Neuronal stem cell (in vitro differentiated cells): ENCODE results near the gene ADCY9. TPM values are rescaled to one million over a fixed set of nuclear protein-coding genes. Genes with fewer than 3 reads are reported as not detected.
A peak's percentile ranks its signal among the peaks of the same experiment; 100 is the strongest.

Source experiments
- DNase-seq: peaks from one replicate; pipeline ENCODE4 v3.0.0-alpha.2; 2013; ENCODE audit warnings: low spot score
- H2AFZ ChIP-seq: one replicate; pipeline ENCODE4 v1.6.1; 2013; ENCODE audit warnings: mild to moderate bottlenecking, low read length, inconsistent platforms
- H2AK5ac ChIP-seq: 2 replicates; pipeline ENCODE4 v1.6.1; 2013; ENCODE audit warnings: low read depth, mild to moderate bottlenecking, inconsistent platforms, low read length, moderate library complexity, mixed read lengths
- H2BK120ac ChIP-seq: 2 replicates; pipeline ENCODE4 v1.6.1; 2013; ENCODE audit warnings: low read depth, mild to moderate bottlenecking, inconsistent platforms, low read length, moderate library complexity, mixed read lengths
- H2BK12ac ChIP-seq: one replicate; pipeline ENCODE4 v1.6.1; 2013; ENCODE audit warnings: low read length, inconsistent platforms
- H2BK15ac ChIP-seq: 2 replicates; pipeline ENCODE4 v1.6.1; 2013; ENCODE audit warnings: mild to moderate bottlenecking, low read length, inconsistent platforms, mixed read lengths
- H2BK5ac ChIP-seq: one replicate; pipeline ENCODE4 v1.6.1; 2013; ENCODE audit warnings: inconsistent platforms, mild to moderate bottlenecking, low read length, moderate library complexity
- H3K14ac ChIP-seq: one replicate; pipeline ENCODE4 v1.6.1; 2013; ENCODE audit warnings: low read length, inconsistent platforms
- H3K18ac ChIP-seq: 2 replicates; pipeline ENCODE4 v1.6.1; 2013; ENCODE audit warnings: low read length, inconsistent platforms
- H3K23ac ChIP-seq: 2 replicates; pipeline ENCODE4 v1.6.1; 2013; ENCODE audit warnings: low read depth, mild to moderate bottlenecking, mixed read lengths, low read length, inconsistent platforms; ENCODE audit not compliant: poor library complexity
- H3K27ac ChIP-seq: replicated peaks from 3 replicates; pipeline ENCODE4 v1.5.1; 2013; ENCODE audit warnings: low read length, inconsistent platforms
- H3K27me3 ChIP-seq, 3 experiments: 2 replicates each; pipeline ENCODE4 v1.6.1; 2013; ENCODE audit warnings: low read length in 3 of 3, mild to moderate bottlenecking in 2 of 3, inconsistent platforms in 1 of 3, low read depth in 1 of 3, mixed read lengths in 1 of 3, moderate library complexity in 1 of 3; ENCODE audit not compliant: control insufficient read depth in 3 of 3, insufficient read depth in 3 of 3
- H3K36me3 ChIP-seq, 2 donors: replicated peaks in 1 of 2; 2 replicates each; pipeline ENCODE4 v1.6.1; 2013; ENCODE audit warnings: low read length in 2 of 2; ENCODE audit not compliant: control insufficient read depth in 2 of 2, insufficient read depth in 2 of 2
- H3K4ac ChIP-seq: 2 replicates; pipeline ENCODE4 v1.6.1; 2013; ENCODE audit warnings: inconsistent platforms, mild to moderate bottlenecking, low read length, moderate library complexity
- H3K4me1 ChIP-seq, 2 donors: 1 replicate in 1 of 2; 2 replicates in 1 of 2; pipeline ENCODE4 v1.6.1; 2013; ENCODE audit warnings: low read length in 2 of 2, low read depth in 1 of 2; ENCODE audit not compliant: control insufficient read depth in 2 of 2, insufficient read depth in 1 of 2
- H3K4me2 ChIP-seq: one replicate; pipeline ENCODE4 v1.6.1; 2013; ENCODE audit warnings: mild to moderate bottlenecking, low read length, inconsistent platforms; ENCODE audit not compliant: insufficient read depth, poor library complexity, severe bottlenecking
- H3K4me3 ChIP-seq, 2 donors: 2 replicates each; pipeline ENCODE4 v1.5.1; 2013; ENCODE audit warnings: low read length in 2 of 2, mild to moderate bottlenecking in 2 of 2, inconsistent platforms in 1 of 2, moderate library complexity in 1 of 2
- H3K79me1 ChIP-seq: one replicate; pipeline ENCODE4 v1.6.1; 2013; ENCODE audit warnings: low read depth, mild to moderate bottlenecking, inconsistent platforms, low read length, moderate library complexity
- H3K9ac ChIP-seq: one replicate; pipeline ENCODE4 v1.6.1; 2013; ENCODE audit warnings: mild to moderate bottlenecking, low read depth, low read length, inconsistent platforms; ENCODE audit not compliant: poor library complexity
- H3K9me3 ChIP-seq, 2 donors: replicated peaks in 1 of 2; 2 replicates each; pipeline versions ENCODE3 to v1.6.1; 2013; ENCODE audit warnings: low read length in 2 of 2, mild to moderate bottlenecking in 2 of 2, inconsistent platforms in 1 of 2, low read depth in 1 of 2, mixed read lengths in 1 of 2, moderate library complexity in 1 of 2; ENCODE audit not compliant: control insufficient read depth in 2 of 2, insufficient read depth in 1 of 2
- H4K8ac ChIP-seq: one replicate; pipeline ENCODE4 v1.6.1; 2013; ENCODE audit warnings: low read depth, mild to moderate bottlenecking, inconsistent platforms, low read length, moderate library complexity
- H4K91ac ChIP-seq: one replicate; pipeline ENCODE4 v1.6.1; 2013; ENCODE audit warnings: low read length, low read depth, mild to moderate bottlenecking, inconsistent platforms; ENCODE audit not compliant: poor library complexity
- WGBS, 2 donors: extraction: QIAGEN DNeasy Blood & Tissue Kit; methylation state at CpG; one replicate each; pipeline ENCODE4 v1.1.7; 2013; ENCODE audit warnings: missing lambda C conversion rate in 2 of 2, mixed read lengths in 1 of 2; ENCODE audit not compliant: insufficient read length in 2 of 2, insufficient replicate concordance in 1 of 2; ENCODE audit errors: extremely low coverage in 2 of 2; 5-methylcytosine and 5-hydroxymethylcytosine counted together
- polyA plus RNA-seq, 2 experiments: library from polyadenylated mRNA; stranded (reverse); fragments of 200-250 nt; gene quantifications; one replicate each; pipeline ENCODE4 v1.2.3, GENCODE V29; 2013

Gene ADCY9
- 3.3 TPM for polyA plus RNA-seq (2013, experiment 1 of 2)
- polyA plus RNA-seq (2013, experiment 2 of 2) = 3.1 TPM

GRCh38 chr16:4116325-4117249, at the start of gene ADCY9:
Gene ADCY9 (minus strand): TSS chr16:4116442. CDS start chr16:4115442, 1,000 bp downstream.
- H3K4ac ChIP-seq = no peak within 1 kb of the TSS
- no peak within 1 kb of the TSS for H4K8ac ChIP-seq
- peaks cover 5 to 12% of the 10 kb centered on the region in 2 donors for H3K4me1 ChIP-seq
- no peaks in the 10 kb centered on the region for H3K79me1 ChIP-seq
- H2BK5ac ChIP-seq = no peak within 1 kb of the TSS
- peak within 1 kb of the TSS; percentile 43 for H2AK5ac ChIP-seq
- H3K9me3 ChIP-seq = peaks cover 0 to 8% of the 10 kb centered on the region in 2 donors
- no peak within 1 kb of the TSS for H4K91ac ChIP-seq
- no peak within 1 kb of the TSS for H2BK12ac ChIP-seq
- H3K18ac ChIP-seq = peak within 1 kb of the TSS; percentile 93
- peak within 1 kb of the TSS; percentile 74 for H2BK120ac ChIP-seq
- no peak within 1 kb of the TSS for H3K27ac ChIP-seq
- peak within 1 kb of the TSS; percentile 78 for H3K4me2 ChIP-seq
- peak within 1 kb of the TSS; percentile 47 for H3K14ac ChIP-seq
- peak within 1 kb of the TSS; percentile 75 for H3K23ac ChIP-seq
- peaks cover 0 to 21% (median 0%) of the 10 kb centered on the region in 3 experiments for H3K27me3 ChIP-seq
- WGBS, 2 donors = no CpG with 5 or more reads among the region's 105 CpGs
- peak within 1 kb of the TSS; percentile 87 for H3K9ac ChIP-seq
- peaks cover 0 to 6% of the 10 kb centered on the region in 2 donors for H3K36me3 ChIP-seq
- H2BK15ac ChIP-seq = no peak within 1 kb of the TSS
- H3K4me3 ChIP-seq = peak within 1 kb of the TSS; percentile 63 to 88
- H2AFZ ChIP-seq = peak within 1 kb of the TSS; percentile 94
- peak; percentile 85 for DNase-seq

DNA sequence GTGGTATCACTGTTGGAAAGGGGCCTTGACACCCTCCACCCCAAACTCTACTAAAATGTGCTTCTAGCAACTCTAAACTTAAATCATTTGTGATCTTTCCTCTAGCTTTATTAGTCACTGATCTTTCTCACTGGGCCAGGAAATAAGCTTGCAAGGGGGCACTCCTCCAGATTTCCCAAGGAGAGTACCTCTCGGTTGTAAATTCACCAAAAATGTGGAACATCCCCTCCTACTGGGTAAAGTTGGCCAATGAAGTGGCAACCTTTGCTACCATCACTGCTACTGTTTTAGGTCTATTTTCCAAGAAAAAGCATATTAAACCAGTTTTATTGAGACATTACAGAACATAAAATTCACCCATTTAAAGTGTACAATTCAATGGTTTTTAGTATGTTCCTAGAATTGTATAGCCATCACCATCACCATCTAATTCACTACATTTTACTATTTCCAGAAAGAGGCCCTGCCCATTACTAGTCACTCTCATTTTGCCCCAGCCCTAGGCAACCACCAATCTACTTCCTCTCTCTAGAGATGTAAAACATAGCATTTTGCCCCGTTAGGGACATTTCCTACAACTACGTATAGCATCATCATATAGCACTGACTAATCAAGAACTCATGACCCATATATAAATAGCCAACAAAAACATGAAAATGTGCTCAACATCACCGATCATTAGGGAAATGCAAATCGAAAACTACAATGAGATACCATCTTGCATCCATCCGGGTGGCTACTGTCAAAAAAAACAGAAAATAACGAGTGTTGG, 44.6 kb upstream of the ADCY9 start:
- H3K23ac ChIP-seq = no peak overlapping the region
- no peak overlapping the region for H3K18ac ChIP-seq
- no peaks in the 10 kb centered on the region for H3K9me3 ChIP-seq
- H4K8ac ChIP-seq = no peak overlapping the region
- H4K91ac ChIP-seq = no peak overlapping the region
- H2BK15ac ChIP-seq = no peak overlapping the region
- no peaks in the 10 kb centered on the region for H3K4me1 ChIP-seq
- H3K27ac ChIP-seq = no peak overlapping the region
- H2AK5ac ChIP-seq = no peak overlapping the region
- peaks cover 0 to 8% (median 0%) of the 10 kb centered on the region in 3 experiments for H3K27me3 ChIP-seq
- no peak overlapping the region for H3K4ac ChIP-seq
- H3K36me3 ChIP-seq = no peaks in the 10 kb centered on the region
- H3K79me1 ChIP-seq = no peaks in the 10 kb centered on the region
- H2BK12ac ChIP-seq = no peak overlapping the region
- H3K4me3 ChIP-seq = no peak overlapping the region
- no peak overlapping the region for H2AFZ ChIP-seq
- H2BK120ac ChIP-seq = no peak overlapping the region
- WGBS, 2 donors = no CpG with 5 or more reads among the region's 7 CpGs
- H2BK5ac ChIP-seq = no peak overlapping the region
- no peak overlapping the region for H3K4me2 ChIP-seq
- H3K14ac ChIP-seq = no peak overlapping the region
- no peak for DNase-seq
- H3K9ac ChIP-seq = no peak overlapping the region

DNA sequence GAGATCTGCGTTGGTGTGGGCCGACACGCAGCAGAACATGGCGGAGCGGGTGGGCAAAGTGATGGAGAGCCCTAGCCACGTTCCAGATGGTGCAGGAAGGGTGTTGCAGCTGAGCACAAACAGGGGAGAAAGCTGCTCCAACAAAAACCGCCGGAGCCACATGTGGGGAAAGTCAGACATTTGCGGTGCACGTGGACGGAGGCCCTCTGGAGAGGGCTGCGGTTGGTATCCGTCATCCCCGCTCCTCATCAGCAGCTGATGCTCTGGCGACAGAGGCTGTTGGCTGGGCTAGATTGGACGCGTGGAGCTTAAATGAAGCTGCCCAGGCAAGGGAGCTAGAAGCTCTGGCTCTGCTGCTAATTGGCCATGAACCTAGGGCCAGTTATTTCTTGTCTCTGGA, 43.5 kb upstream of the ADCY9 start:
- H3K14ac ChIP-seq = no peak overlapping the region
- no peak overlapping the region for H3K4ac ChIP-seq
- H3K4me3 ChIP-seq = no peak overlapping the region
- H2AFZ ChIP-seq = no peak overlapping the region
- H3K23ac ChIP-seq = no peak overlapping the region
- no peak overlapping the region for H4K8ac ChIP-seq
- no peak overlapping the region for H4K91ac ChIP-seq
- no peaks in the 10 kb centered on the region for H3K79me1 ChIP-seq
- H3K27me3 ChIP-seq = peaks cover 0 to 8% (median 0%) of the 10 kb centered on the region in 3 experiments
- H3K9me3 ChIP-seq = no peaks in the 10 kb centered on the region
- peak overlapping the region; percentile 21 for H3K9ac ChIP-seq
- peak overlapping the region; percentile 48 for H3K18ac ChIP-seq
- no peaks in the 10 kb centered on the region for H3K36me3 ChIP-seq
- H2AK5ac ChIP-seq = peak overlapping the region; percentile 68
- no peak for DNase-seq
- no CpG with 5 or more reads among the region's 17 CpGs for WGBS, 2 donors
- H3K4me2 ChIP-seq = no peak overlapping the region
- H3K4me1 ChIP-seq = no peaks in the 10 kb centered on the region
- H2BK5ac ChIP-seq = no peak overlapping the region
- H3K27ac ChIP-seq = no peak overlapping the region
- H2BK15ac ChIP-seq = no peak overlapping the region
- peak overlapping the region; percentile 22 for H2BK12ac ChIP-seq
- H2BK120ac ChIP-seq = no peak overlapping the region
